Duodenal mucosa (tissue), 2 donors: ENCODE measurements around the gene UBE2E1.
A peak's percentile ranks its signal among the peaks of the same experiment; 100 is the strongest.
"Not testable (repeated sequence)": the region's sequence is repeated elsewhere in the genome, so short reads cannot be mapped to it uniquely, and the experiment has no call there.

Experiments
- H3K27ac ChIP-seq: one replicate; pipeline ENCODE4 v1.7.0; 2013; ENCODE audit warnings: low read depth, low read length
- H3K27me3 ChIP-seq, 2 donors: one replicate each; pipeline ENCODE4 v1.7.0; 2013; ENCODE audit warnings: low read length in 2 of 2, control low read depth in 1 of 2; ENCODE audit not compliant: insufficient read depth in 2 of 2, control insufficient read depth in 1 of 2
- H3K36me3 ChIP-seq, 2 donors: one replicate each; pipeline ENCODE4 v1.7.0; 2013; ENCODE audit warnings: low read length in 2 of 2, control low read depth in 1 of 2; ENCODE audit not compliant: insufficient read depth in 2 of 2, control insufficient read depth in 1 of 2
- H3K4me1 ChIP-seq, 2 donors: one replicate each; pipeline ENCODE4 v1.7.0; 2013; ENCODE audit warnings: low read length in 2 of 2, control low read depth in 1 of 2; ENCODE audit not compliant: insufficient read depth in 2 of 2, control insufficient read depth in 1 of 2
- H3K4me3 ChIP-seq, 2 donors: one replicate each; pipeline ENCODE4 v1.7.0; 2013; ENCODE audit warnings: low read length in 2 of 2, low read depth in 1 of 2
- H3K9ac ChIP-seq, 2 donors: one replicate each; pipeline ENCODE4 v1.7.0; 2013; ENCODE audit warnings: low read length in 2 of 2, low read depth in 1 of 2
- H3K9me3 ChIP-seq, 2 donors: one replicate each; pipeline ENCODE4 v1.7.0; 2013; ENCODE audit warnings: low read length in 2 of 2, control low read depth in 1 of 2; ENCODE audit not compliant: control insufficient read depth in 1 of 2

The UBE2E1 gene

GRCh38 chr3:23913182-23913581 lies 107.4 kb downstream of the UBE2E1 start:
- peaks cover 14 to 19% of the 10 kb centered on the region in 2 donors for H3K4me1 ChIP-seq
- no peak overlapping the region for H3K27ac ChIP-seq
- H3K27me3 ChIP-seq: no peaks in the 10 kb centered on the region
- no peak overlapping the region for H3K9ac ChIP-seq
- H3K4me3 ChIP-seq: no peak overlapping the region
- peaks cover 0 to 11% of the 10 kb centered on the region in 2 donors for H3K36me3 ChIP-seq
- no peaks in the 10 kb centered on the region for H3K9me3 ChIP-seq

DNA sequence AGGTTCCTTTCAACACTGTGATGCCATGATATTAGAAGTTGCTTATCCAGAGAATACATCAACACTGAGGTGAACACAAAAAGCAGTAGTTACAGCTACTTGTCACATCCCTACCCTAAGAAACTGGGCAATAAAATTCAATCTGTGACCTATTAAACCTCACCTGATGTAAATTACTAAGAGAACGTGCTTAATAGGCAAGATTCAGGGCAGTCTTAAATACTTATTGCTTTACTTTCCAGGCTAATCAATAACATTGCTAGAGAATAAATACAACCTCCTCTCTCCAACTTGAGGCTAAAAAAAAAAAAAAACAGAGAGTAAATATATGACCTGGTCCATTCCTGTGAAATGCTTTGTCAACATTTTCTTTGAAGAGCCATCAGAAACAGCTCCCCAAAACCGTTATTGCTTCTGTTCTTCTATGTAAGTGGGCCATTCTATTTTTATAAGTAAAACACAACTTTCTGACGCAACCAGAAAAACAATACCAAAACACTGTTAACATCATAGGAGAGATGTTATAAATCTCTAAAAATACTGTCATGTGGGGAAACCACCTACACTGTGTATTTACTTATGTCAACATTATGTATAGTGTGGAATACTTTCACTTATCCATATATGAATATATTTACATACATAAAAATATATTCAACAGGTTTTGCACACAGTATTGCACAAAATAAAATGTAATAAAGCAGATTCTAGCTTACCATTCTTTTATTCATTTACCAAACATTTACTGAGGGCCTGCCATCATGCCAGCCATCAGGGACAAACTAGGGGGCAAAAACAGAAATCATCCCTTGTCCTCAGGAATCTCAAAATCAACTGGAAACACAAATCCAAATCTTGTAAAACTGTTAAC lies 108.4 kb downstream of the UBE2E1 start:
- Histone ChIP-seq H3K9me3 (no peaks in the 10 kb centered on the region), H3K9ac (no peak overlapping the region), H3K27me3 (no peaks in the 10 kb centered on the region), H3K27ac (no peak overlapping the region), H3K4me1 (peaks cover 21 to 27% of the 10 kb centered on the region in 2 donors), H3K4me3 (no peak overlapping the region), H3K36me3 (peaks cover 9 to 19% of the 10 kb centered on the region in 2 donors)

DNA sequence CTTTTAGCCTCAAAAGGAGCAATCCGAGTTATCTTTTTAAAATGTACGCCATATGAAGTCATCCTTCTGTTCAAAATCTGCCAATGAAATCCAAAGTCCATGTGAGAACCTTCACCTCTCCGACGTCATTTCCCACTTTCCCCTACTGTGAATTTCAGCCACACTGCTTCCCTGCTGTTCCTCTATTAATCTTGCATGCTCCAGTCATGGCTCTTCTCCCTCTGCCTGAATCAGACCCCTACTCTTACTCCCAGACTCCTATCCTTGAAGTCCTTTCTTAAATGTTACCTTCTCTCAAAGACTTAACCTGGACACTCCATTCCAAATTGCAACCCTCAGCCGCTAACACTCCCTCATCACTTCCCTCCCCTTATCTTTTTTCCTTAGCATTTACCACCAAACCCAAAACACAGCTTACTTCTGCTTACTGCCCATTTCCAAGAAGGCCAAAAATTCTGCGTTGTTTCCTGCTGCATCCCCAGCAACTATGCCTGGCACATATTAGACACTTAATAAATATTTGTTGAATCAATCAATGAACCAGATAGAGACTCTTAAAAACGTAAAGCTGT lies 109.9 kb downstream of the UBE2E1 start:
- no peaks in the 10 kb centered on the region for H3K9me3 ChIP-seq
- peak overlapping the region; percentile 97 to 98 for H3K4me3 ChIP-seq
- H3K36me3 ChIP-seq: peaks cover 15 to 22% of the 10 kb centered on the region in 2 donors
- no peak overlapping the region for H3K27ac ChIP-seq
- peaks cover 21 to 27% of the 10 kb centered on the region in 2 donors for H3K4me1 ChIP-seq
- no peaks in the 10 kb centered on the region for H3K27me3 ChIP-seq
- peak overlapping the region; percentile 94 to 99 for H3K9ac ChIP-seq

DNA sequence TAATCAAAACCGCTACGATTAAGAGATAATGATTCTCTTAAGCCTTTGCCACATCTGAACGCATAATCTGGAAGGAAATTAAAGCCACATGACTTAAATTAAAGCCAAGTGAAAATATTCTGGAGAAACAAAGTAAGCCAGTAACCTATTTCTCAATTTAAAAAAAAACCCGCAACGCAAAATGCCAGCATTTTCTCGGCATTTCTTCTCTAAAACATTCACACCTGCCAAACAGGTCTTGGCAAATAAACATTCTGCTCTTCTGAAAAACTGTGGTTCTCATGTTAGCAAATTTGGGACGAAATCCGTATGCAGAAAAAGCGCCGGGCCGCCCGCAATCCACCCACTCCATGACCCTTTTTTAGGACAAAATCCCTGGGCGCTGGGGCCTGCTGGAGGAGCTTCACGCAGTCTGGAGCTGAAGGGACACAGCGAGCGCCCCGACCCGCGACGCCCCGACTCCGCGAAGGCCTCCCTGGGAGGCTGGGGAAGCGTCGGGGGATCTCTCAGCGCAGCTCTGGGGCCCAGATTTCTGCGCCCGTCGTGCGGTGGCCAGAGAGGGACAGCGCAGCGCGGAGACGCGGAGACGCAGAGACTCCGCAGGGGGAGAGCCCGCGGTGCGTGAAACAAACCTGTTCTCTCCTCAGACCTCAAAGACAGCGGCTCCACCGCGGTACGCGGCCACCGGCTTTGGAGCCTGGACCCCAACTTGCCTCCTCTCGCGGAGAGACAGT lies 110.6 kb downstream of the UBE2E1 start:
- Histone ChIP-seq H3K9ac (peak overlapping the region; percentile 94 to 99), H3K27me3 (no peaks in the 10 kb centered on the region), H3K27ac (peak overlapping the region; percentile 76), H3K36me3 (peaks cover 15 to 28% of the 10 kb centered on the region in 2 donors), H3K4me1 (peaks cover 21 to 27% of the 10 kb centered on the region in 2 donors), H3K9me3 (no peaks in the 10 kb centered on the region), H3K4me3 (peak overlapping the region; percentile 97 to 98)

DNA sequence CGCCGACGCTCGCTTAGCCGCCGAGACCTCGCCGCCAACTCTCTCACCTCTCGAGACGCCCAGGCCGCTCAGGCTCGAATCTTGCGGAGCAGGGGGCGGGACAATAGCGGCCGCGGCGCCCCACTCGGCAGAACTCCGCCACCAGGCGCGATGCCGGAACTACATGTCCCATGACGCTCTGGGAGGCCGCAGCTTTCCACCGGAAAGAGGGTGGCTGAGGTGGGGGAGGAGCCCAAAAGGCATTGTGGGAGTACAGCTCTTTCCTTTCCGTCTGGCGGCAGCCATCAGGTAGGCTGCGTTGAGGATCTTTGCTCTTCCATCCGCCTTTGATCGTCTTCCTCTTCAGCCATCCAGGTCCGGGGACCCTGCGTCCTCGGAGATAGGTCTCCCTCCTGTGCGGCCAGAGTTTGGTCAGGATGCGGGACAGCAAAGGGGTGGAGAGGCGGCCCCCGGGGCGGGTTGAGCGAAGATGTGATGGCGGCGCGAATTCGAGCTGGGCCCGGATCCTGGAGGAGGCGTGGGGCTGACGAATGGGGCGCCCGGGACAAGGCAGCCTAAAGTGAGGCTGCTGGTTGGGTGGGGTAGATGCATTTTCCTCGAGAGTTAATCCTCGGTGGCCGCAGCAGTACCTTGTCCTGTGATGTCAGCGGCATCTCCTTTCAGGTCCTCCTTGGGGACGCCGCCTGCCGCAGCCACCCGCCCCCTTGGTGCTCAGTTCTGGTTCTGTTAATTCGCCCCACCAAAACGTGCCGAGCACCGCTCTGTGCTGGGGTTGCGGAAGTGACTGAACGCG lies 111.3 kb downstream of the UBE2E1 start, which contains the start of the genes NKIRAS1 and RPL15:
TSS of gene NKIRAS1 (minus strand) at position 105 of the 793 bp plus-strand sequence. CDS start 6,086 bp downstream, outside the sequence.
TSS of gene RPL15 (plus strand) at position 247 of the 793 bp plus-strand sequence. CDS start 728 bp downstream, outside the sequence.
- no peaks in the 10 kb centered on the region for H3K9me3 ChIP-seq
- peak within 1 kb of the TSS; percentile 94 to 99 for H3K9ac ChIP-seq
- H3K4me3 ChIP-seq: peak within 1 kb of the TSS; percentile 97 to 98
- peaks cover 15 to 28% of the 10 kb centered on the region in 2 donors for H3K36me3 ChIP-seq
- peak within 1 kb of the TSS; percentile 88 for H3K27ac ChIP-seq
- no peaks in the 10 kb centered on the region for H3K27me3 ChIP-seq
- peaks cover 21 to 27% of the 10 kb centered on the region in 2 donors for H3K4me1 ChIP-seq

DNA sequence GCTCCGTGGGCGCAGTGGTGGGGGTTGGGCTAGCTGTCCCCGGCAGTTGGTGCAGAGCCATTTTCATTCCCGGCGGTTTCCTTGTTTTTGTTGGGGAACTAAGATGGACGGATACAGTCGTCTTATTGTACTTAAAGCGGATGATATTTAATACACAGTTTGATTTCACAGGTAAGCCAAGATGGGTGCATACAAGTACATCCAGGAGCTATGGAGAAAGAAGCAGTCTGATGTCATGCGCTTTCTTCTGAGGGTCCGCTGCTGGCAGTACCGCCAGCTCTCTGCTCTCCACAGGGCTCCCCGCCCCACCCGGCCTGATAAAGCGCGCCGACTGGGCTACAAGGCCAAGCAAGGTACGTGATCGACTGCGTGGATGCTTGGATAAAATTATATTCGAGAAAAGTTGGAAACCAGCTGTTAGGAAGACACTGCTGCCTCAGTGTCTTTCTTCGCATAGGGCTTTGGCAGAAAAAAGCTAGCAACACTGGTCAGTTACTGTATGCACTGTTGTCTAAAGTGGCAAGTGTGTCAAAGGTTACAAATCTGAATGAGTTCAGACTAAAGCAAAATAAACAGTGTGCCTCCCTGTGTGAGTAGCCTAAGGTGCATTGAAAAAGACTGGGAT lies 112.0 kb downstream of the UBE2E1 start:
- H3K4me3 ChIP-seq: peak overlapping the region; percentile 97 to 98
- not testable (repeated sequence) for H3K9me3 ChIP-seq, H3K27me3 ChIP-seq
- H3K36me3 ChIP-seq: peaks cover 15 to 28% of the 10 kb centered on the region in 2 donors
- peaks cover 21 to 27% of the 10 kb centered on the region in 2 donors for H3K4me1 ChIP-seq
- H3K27ac ChIP-seq: peak overlapping the region; percentile 88
- peak overlapping the region; percentile 94 to 99 for H3K9ac ChIP-seq

DNA sequence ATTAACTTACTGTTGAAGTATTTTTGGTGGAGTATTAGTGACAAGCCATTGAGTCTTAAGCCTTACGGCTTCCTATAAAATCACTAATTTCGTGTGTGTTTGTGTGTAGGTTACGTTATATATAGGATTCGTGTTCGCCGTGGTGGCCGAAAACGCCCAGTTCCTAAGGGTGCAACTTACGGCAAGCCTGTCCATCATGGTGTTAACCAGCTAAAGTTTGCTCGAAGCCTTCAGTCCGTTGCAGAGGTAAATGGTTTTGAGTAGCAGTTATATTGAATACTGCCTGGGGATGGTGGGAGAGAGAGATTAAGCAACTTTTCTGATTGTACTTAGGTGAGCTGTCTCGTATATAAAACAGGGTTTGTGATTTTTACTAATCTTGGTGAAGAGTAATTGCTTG lies 112.6 kb downstream of the UBE2E1 start:
- Histone ChIP-seq H3K4me3 (peak overlapping the region; percentile 97 to 98), H3K9ac (peak overlapping the region; percentile 94 to 99), H3K4me1 (peaks cover 21 to 27% of the 10 kb centered on the region in 2 donors), H3K36me3 (peaks cover 15 to 28% of the 10 kb centered on the region in 2 donors)
- not testable (repeated sequence) for H3K9me3 ChIP-seq, H3K27ac ChIP-seq, H3K27me3 ChIP-seq

DNA sequence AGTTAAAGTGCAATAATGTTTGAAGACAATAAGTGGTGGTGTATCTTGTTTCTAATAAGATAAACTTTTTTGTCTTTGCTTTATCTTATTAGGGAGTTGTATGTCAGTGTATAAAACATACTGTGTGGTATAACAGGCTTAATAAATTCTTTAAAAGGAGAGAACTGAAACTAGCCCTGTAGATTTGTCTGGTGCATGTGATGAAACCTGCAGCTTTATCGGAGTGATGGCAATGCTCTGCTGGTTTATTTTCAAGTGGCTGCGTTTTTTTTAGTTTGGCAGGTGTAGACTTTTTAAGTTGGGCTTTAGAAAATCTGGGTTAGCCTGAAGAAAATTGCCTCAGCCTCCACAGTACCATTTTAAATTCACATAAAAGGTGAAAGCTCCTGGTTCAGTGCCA lies 113.9 kb downstream of the UBE2E1 start:
- Histone ChIP-seq H3K4me1 (peaks cover 21% of the 10 kb centered on the region in 2 donors), H3K27me3 (no peaks in the 10 kb centered on the region), H3K36me3 (peaks cover 15 to 28% of the 10 kb centered on the region in 2 donors), H3K9ac (no peak overlapping the region), H3K27ac (no peak overlapping the region), H3K9me3 (no peaks in the 10 kb centered on the region), H3K4me3 (no peak overlapping the region)

GRCh38 chr3:23920151-23920655 lies 114.4 kb downstream of the UBE2E1 start:
- H3K4me3 ChIP-seq: no peak overlapping the region
- H3K27me3 ChIP-seq: no peaks in the 10 kb centered on the region
- no peaks in the 10 kb centered on the region for H3K9me3 ChIP-seq
- H3K27ac ChIP-seq: no peak overlapping the region
- H3K4me1 ChIP-seq: peaks cover 17 to 19% of the 10 kb centered on the region in 2 donors
- H3K36me3 ChIP-seq: peaks cover 15 to 28% of the 10 kb centered on the region in 2 donors
- no peak overlapping the region for H3K9ac ChIP-seq
